Vagina (tissue), 2 donors: ENCODE measurements around the gene SET. TPM values are rescaled to one million over a fixed set of nuclear protein-coding genes. Genes with fewer than 3 reads are reported as not detected.
"Not testable (repeated sequence)": the region's sequence is repeated elsewhere in the genome, so short reads cannot be mapped to it uniquely, and the experiment has no call there.

ENCODE experiments used
- DNase-seq, 2 donors: peaks; one replicate each; pipeline ENCODE4 v3.0.0-alpha.2; 2017; ENCODE audit errors: extremely low spot score in 2 of 2
- H3K27ac ChIP-seq: fragments of 200-600 bp; sonication (generic); one replicate; pipeline ENCODE4 v1.5.1; 2019
- H3K27me3 ChIP-seq: fragments of 200-600 bp; sonication (generic); one replicate; pipeline ENCODE4 v1.5.1; 2019
- H3K36me3 ChIP-seq, 2 donors: fragments of 200-600 bp; sonication (generic); one replicate each; pipeline ENCODE4 v1.5.1; 2017 to 2019
- H3K4me1 ChIP-seq: fragments of 200-600 bp; sonication (generic); one replicate; pipeline ENCODE4 v1.5.1; 2019
- H3K4me3 ChIP-seq, 2 donors: fragments of 200-600 bp; sonication (generic); 1 replicate in 1 of 2; 2 replicates in 1 of 2; pipeline ENCODE4 v1.5.1; 2016 to 2019
- H3K9me3 ChIP-seq: fragments of 200-600 bp; sonication (generic); one replicate; pipeline ENCODE4 v1.5.1; 2019
- POLR2A ChIP-seq, 2 donors: fragments of 450-650 bp; IDR thresholded peaks; one replicate each; pipeline ENCODE4 v1.6.1; 2017; ENCODE audit warnings: antibody characterized with exemption in 2 of 2, mild to moderate bottlenecking in 2 of 2, moderate library complexity in 2 of 2
- POLR2AphosphoS5 ChIP-seq, 2 donors: sonication (generic); formaldehyde crosslinking; IDR thresholded peaks; one replicate each; pipeline ENCODE4 v1.9.0; 2017; ENCODE audit warnings: antibody characterized with exemption in 2 of 2, mild to moderate bottlenecking in 2 of 2, low read depth in 1 of 2; ENCODE audit not compliant: insufficient read depth in 1 of 2
- intact Hi-C: fragments of 100-400 bp; cut with DNase I; formaldehyde crosslinking; loops from one replicate; pipeline ENCODE4 v1.15.1; 2023
- total RNA-seq: library from RNA; depleted of rRNA; stranded (reverse); fragments of >200 nt; gene quantifications from one replicate; pipeline ENCODE4 v1.2.3, GENCODE V29; 2016
- TF ChIP-seq, protein P1 (sequence below), 3 experiments: fragments of 450-650 bp in 2 of 3; fragments of 200-600 bp in 1 of 3; sonication (generic) in 1 of 3; IDR thresholded peaks; one replicate each; pipeline ENCODE4 v1.5.1; 2017 to 2019; ENCODE audit warnings: antibody characterized with exemption in 3 of 3, mild to moderate bottlenecking in 2 of 3, moderate library complexity in 2 of 3

Gene SET
- total RNA-seq, 1 donor from 2014 or later = 137 TPM

DNA sequence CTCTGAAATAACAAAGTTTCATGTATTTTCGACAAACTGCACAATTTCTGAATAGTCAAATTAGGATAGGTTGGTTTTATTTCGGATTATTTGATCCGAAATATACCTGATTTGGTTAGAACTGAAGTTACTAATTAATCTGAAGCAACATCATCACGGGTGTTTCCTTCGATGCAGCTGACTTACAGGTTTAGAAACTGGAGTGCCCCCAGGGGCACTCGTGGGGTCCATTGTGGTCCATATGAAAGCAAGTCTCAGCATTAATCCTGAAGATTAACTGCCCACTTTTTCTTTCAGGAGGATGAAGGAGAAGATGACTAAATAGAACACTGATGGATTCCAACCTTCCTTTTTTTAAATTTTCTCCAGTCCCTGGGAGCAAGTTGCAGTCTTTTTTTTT is 5.3 kb downstream of the SET start:
- Histone ChIP-seq H3K4me3 (no peak overlapping the region), H3K9me3 (no peaks in the 10 kb centered on the region), H3K27me3 (no peaks in the 10 kb centered on the region), H3K27ac (no peak overlapping the region), H3K4me1 (peaks cover 15% of the 10 kb centered on the region), H3K36me3 (peaks cover 0 to 51% of the 10 kb centered on the region in 2 donors)
- intact Hi-C loops = loop anchor here (10.0 kb wide), 1 partner anchor 60 kb away; no protein-coding TSS in a partner anchor
- TF ChIP-seq POLR2A (IDR thresholded peaks at IDR 0.05) (no peak), POLR2AphosphoS5 (IDR thresholded peaks at IDR 0.05; ENCODE audit: insufficient read depth in 1 of 2, low read depth in 1 of 2) (no peak)
- TF ChIP-seq, protein P1, sequence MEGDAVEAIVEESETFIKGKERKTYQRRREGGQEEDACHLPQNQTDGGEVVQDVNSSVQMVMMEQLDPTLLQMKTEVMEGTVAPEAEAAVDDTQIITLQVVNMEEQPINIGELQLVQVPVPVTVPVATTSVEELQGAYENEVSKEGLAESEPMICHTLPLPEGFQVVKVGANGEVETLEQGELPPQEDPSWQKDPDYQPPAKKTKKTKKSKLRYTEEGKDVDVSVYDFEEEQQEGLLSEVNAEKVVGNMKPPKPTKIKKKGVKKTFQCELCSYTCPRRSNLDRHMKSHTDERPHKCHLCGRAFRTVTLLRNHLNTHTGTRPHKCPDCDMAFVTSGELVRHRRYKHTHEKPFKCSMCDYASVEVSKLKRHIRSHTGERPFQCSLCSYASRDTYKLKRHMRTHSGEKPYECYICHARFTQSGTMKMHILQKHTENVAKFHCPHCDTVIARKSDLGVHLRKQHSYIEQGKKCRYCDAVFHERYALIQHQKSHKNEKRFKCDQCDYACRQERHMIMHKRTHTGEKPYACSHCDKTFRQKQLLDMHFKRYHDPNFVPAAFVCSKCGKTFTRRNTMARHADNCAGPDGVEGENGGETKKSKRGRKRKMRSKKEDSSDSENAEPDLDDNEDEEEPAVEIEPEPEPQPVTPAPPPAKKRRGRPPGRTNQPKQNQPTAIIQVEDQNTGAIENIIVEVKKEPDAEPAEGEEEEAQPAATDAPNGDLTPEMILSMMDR (IDR thresholded peaks at IDR 0.05) = no peak
- DNase-seq = no peak

DNA sequence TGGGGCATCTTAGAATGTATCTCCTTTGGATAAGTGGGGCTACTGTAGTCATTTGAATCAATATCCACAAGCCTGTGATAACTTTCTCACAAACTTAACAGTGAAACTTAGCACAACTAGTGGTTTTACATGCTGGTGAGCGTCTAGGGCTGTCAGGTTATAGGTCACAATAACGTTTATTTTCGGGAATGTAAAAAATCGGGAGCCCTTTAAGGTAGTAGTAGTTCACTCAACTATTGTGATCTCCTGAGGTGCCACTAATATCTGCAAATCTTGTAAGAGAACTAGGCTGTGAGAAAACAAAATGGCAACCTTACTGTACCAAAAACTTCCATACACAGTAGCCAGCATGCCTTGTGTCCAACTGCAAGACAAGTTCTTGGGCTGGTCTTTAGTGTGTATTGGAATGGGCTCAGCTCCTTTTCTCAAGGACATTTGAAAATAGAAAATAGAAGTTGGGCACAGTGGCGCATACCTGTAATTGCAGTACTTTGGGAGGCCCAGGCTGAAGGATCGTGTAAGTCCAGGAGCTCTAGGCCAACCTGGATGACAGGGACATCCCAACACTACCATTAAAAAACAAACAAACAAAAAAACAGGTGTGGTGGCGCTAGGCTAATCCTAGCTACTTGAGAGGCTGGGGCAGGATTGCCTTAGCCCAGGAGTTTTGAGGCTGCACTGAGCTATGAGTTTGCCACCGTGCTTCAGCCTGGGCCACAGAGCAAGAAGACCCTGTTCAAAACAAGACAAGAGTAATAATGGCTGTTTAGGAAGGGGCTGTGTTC is 8.1 kb downstream of the SET start:
- H3K9me3 ChIP-seq = no peaks in the 10 kb centered on the region
- DNase-seq = no peak
- H3K4me3 ChIP-seq = no peak overlapping the region
- H3K27me3 ChIP-seq = no peaks in the 10 kb centered on the region
- no peak for TF ChIP-seq POLR2AphosphoS5 (IDR thresholded peaks at IDR 0.05; ENCODE audit: insufficient read depth in 1 of 2, low read depth in 1 of 2)
- TF ChIP-seq, protein P1 (IDR thresholded peaks at IDR 0.05) = no peak
- TF ChIP-seq POLR2A (IDR thresholded peaks at IDR 0.05) = no peak
- H3K27ac ChIP-seq = no peak overlapping the region
- intact Hi-C loops = loop anchor here (10.0 kb wide), 1 partner anchor 62 kb away; no protein-coding TSS in a partner anchor
- peaks cover 0 to 42% of the 10 kb centered on the region in 2 donors for H3K36me3 ChIP-seq
- H3K4me1 ChIP-seq = peaks cover 6% of the 10 kb centered on the region

DNA sequence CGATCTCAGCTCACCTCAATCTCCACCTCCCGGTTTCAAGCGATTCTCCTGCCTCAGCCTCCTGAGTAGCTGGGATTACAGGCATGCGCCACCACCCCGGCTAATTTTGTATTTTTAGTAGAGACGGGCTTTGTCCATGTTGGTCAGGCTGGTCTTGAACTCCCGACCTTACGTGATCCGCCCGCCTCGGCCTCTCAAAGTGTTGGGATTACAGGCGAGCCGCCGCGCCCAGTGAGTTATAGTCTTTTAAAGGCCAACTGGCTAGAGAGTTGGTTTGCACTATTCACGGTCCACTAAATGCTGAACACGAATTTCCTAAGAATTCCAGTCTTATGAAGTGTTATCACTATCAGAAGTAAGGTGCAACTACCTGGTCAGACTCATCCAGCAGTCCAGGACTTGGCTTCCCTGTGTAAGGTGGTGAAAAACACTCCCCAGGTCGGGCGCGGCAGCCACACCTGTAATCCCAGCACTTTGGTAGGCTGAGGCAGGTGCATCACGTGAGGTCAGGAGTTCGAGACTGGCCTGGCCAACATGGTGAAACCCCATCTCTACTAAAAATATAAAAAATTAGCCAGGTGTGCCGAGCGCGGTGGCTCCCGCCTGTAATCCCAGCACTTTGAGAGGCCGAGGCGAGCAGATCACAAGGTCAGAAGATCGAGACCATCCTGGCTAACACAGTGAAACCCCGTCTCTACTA is 10.2 kb downstream of the SET start:
- H3K27ac ChIP-seq, H3K4me3 ChIP-seq, H3K27me3 ChIP-seq, H3K9me3 ChIP-seq, DNase-seq: not testable (repeated sequence)
- intact Hi-C loops = loop anchor here (10.0 kb wide), 1 partner anchor 64 kb away; no protein-coding TSS in a partner anchor
- Histone ChIP-seq H3K4me1 (peaks cover 16% of the 10 kb centered on the region), H3K36me3 (peaks cover 0 to 21% of the 10 kb centered on the region in 2 donors)

DNA sequence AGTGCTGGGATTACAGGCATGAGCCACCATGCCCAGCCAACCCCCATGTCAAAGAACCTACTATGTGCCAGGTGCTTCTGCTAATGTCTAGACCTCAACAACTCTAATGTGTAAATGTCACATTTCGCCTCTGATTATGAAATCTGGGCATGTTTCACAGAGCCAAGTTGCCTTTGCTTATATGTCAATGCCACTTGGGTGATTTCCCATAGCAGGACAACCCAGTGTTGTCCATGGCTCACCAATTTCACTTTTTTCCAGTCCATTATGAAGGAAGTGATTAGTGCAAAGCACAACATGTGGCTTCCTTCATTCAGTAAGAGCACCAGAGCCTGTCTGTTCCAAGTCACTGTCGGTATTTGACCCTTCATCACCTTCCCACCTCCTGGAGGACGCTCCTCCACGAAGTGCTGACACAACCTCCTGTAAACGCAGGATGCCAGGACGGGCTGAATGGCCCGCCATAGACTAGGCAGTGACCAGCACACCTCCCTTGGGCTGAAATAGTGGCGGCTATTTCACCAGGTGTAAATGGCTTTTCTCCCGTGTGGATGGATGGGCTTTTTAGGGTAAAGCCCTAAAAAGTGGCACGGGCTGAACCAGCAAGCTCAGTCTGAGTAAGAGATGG is 12.3 kb downstream of the SET start:
- no peaks in the 10 kb centered on the region for H3K9me3 ChIP-seq
- intact Hi-C loops = no loop called here
- DNase-seq = no peak

DNA sequence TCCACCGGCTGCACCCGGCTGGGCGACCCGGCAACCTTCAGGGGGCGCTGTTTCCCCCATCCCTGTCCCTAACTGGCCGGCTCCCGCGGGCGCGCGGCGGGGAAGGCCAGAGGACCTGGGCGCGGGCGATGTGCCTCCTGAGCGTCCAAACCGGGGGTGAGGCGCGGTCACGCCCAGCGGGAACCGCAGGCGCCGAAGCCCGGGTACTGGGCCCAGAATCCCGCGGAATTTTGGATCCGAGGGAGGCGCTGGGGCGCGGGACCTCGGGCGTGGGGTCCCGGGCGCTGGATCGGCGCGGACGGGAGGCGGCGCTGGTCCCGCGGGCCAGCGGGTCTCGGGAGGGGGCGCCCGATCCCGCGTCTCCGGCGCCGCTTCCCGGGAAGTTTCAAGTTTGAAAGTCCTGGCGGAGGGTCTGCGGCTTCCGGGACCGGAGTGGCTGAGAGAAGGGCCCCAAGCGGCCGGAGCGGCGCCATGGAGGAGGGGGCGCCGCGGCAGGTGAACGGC is 13.5 kb downstream of the SET start, which contains the start of gene PKN3:
PKN3 (plus strand) TSS at position 59 of the 504 bp plus-strand sequence; CDS start at position 472, 413 bp downstream.
- no peaks in the 10 kb centered on the region for H3K27me3 ChIP-seq
- H3K36me3 ChIP-seq = no peaks in the 10 kb centered on the region
- H3K4me1 ChIP-seq = peaks cover 16% of the 10 kb centered on the region
- peak within 1 kb of the TSS; percentile 71 for H3K27ac ChIP-seq
- DNase-seq = no peak
- peak within 1 kb of the TSS; percentile 68 to 94 for H3K4me3 ChIP-seq
- intact Hi-C loops = no loop called here
- TF ChIP-seq POLR2AphosphoS5 (IDR thresholded peaks at IDR 0.05; ENCODE audit: insufficient read depth in 1 of 2, low read depth in 1 of 2) (peak in 1 of 2 donors; percentile 60), POLR2A (IDR thresholded peaks at IDR 0.05) (no peak)
- TF ChIP-seq, protein P1 (IDR thresholded peaks at IDR 0.05) = peak; percentile 57 to 98 (median 86)
- no peaks in the 10 kb centered on the region for H3K9me3 ChIP-seq

More for the DNA sequence above, 12.3 kb downstream of the SET start:
- no peaks in the 10 kb centered on the region for H3K27me3 ChIP-seq
- TF ChIP-seq POLR2AphosphoS5 (IDR thresholded peaks at IDR 0.05; ENCODE audit: insufficient read depth in 1 of 2, low read depth in 1 of 2) (no peak), POLR2A (IDR thresholded peaks at IDR 0.05) (no peak)
- TF ChIP-seq, protein P1 (IDR thresholded peaks at IDR 0.05) = no peak
- H3K4me3 ChIP-seq = no peak overlapping the region
- H3K36me3 ChIP-seq = peaks cover 0 to 2% of the 10 kb centered on the region in 2 donors
- no peak overlapping the region for H3K27ac ChIP-seq
- H3K4me1 ChIP-seq = peaks cover 16% of the 10 kb centered on the region
